Chondrocyte (in vitro differentiated cells): ENCODE results near the gene MCM3. TPM values are rescaled to one million over a fixed set of nuclear protein-coding genes. Genes with fewer than 3 reads are reported as not detected.

Experiments used
- DNase-seq: peaks from one replicate; pipeline ENCODE4 v3.0.0; 2021; ENCODE audit warnings: mixed read lengths, low spot score
- H3K27ac Mint-ChIP-seq: one replicate; pipeline ENCODE4 v1.8.0; 2021; ENCODE audit warnings: mild to moderate bottlenecking, moderate library complexity, mixed read lengths; ENCODE audit not compliant: unreplicated experiment
- H3K27me3 Mint-ChIP-seq: 2 replicates; pipeline ENCODE4 v1.8.0; 2021; ENCODE audit warnings: low read depth, mixed read lengths
- H3K36me3 Mint-ChIP-seq: 2 replicates; pipeline ENCODE4 v1.8.0; 2021; ENCODE audit warnings: low read depth, mixed read lengths
- H3K4me1 Mint-ChIP-seq: 2 replicates; pipeline ENCODE4 v1.8.0; 2021; ENCODE audit warnings: low read depth, mild to moderate bottlenecking, mixed read lengths
- H3K4me3 Mint-ChIP-seq: one replicate; pipeline ENCODE4 v1.8.0; 2021; ENCODE audit warnings: mild to moderate bottlenecking, moderate library complexity, mixed read lengths; ENCODE audit not compliant: unreplicated experiment
- H3K9me3 Mint-ChIP-seq: 2 replicates; pipeline ENCODE4 v1.8.0; 2021; ENCODE audit warnings: low read depth, mixed read lengths
- total RNA-seq: library from RNA; stranded (reverse); gene quantifications from 3 replicates; pipeline ENCODE4 v1.2.1, GENCODE V29; 2021
- TF ChIP-seq, protein P1 (sequence below): fragments of 200-600 bp; sonication (generic); IDR thresholded peaks from 2 replicates; pipeline ENCODE4 v1.5.0; 2021; ENCODE audit warnings: antibody characterized with exemption, mild to moderate bottlenecking, moderate library complexity

MCM3 gene
- total RNA-seq, 1 donor from 2014 or later, result 23.0 TPM

- no peak overlapping the region for H3K4me3 Mint-ChIP-seq
- TF ChIP-seq, protein P1, sequence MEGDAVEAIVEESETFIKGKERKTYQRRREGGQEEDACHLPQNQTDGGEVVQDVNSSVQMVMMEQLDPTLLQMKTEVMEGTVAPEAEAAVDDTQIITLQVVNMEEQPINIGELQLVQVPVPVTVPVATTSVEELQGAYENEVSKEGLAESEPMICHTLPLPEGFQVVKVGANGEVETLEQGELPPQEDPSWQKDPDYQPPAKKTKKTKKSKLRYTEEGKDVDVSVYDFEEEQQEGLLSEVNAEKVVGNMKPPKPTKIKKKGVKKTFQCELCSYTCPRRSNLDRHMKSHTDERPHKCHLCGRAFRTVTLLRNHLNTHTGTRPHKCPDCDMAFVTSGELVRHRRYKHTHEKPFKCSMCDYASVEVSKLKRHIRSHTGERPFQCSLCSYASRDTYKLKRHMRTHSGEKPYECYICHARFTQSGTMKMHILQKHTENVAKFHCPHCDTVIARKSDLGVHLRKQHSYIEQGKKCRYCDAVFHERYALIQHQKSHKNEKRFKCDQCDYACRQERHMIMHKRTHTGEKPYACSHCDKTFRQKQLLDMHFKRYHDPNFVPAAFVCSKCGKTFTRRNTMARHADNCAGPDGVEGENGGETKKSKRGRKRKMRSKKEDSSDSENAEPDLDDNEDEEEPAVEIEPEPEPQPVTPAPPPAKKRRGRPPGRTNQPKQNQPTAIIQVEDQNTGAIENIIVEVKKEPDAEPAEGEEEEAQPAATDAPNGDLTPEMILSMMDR, result no peak
- no peaks in the 10 kb centered on the region for H3K27me3 Mint-ChIP-seq
- no peak for DNase-seq
- H3K36me3 Mint-ChIP-seq, result no peaks in the 10 kb centered on the region
- H3K9me3 Mint-ChIP-seq, result no peaks in the 10 kb centered on the region
- H3K27ac Mint-ChIP-seq, result no peak overlapping the region
- H3K4me1 Mint-ChIP-seq, result peaks cover 2% of the 10 kb centered on the region
Observed at GRCh38 chr6:52328729-52329128, 44.2 kb upstream of the MCM3 start.

- Mint-ChIP-seq H3K27ac (no peak overlapping the region), H3K4me3 (no peak overlapping the region)
Observed at GRCh38 chr6:52328303-52328662, 43.7 kb upstream of the MCM3 start.

GRCh38 chr6:52326540-52327364 lies 42.2 kb upstream of the MCM3 start:
- no peaks in the 10 kb centered on the region for H3K36me3 Mint-ChIP-seq
- no peaks in the 10 kb centered on the region for H3K9me3 Mint-ChIP-seq
- no peaks in the 10 kb centered on the region for H3K4me1 Mint-ChIP-seq
- TF ChIP-seq, protein P1, result no peak
- no peaks in the 10 kb centered on the region for H3K27me3 Mint-ChIP-seq
- H3K4me3 Mint-ChIP-seq, result no peak overlapping the region
- no peak for DNase-seq
- H3K27ac Mint-ChIP-seq, result no peak overlapping the region

More at GRCh38 chr6:52328303-52328662, 43.7 kb upstream of the MCM3 start:
- no peaks in the 10 kb centered on the region for H3K27me3 Mint-ChIP-seq
- H3K9me3 Mint-ChIP-seq, result no peaks in the 10 kb centered on the region
- no peak for DNase-seq
- TF ChIP-seq, protein P1, result no peak
- no peaks in the 10 kb centered on the region for H3K4me1 Mint-ChIP-seq
- no peaks in the 10 kb centered on the region for H3K36me3 Mint-ChIP-seq

GRCh38 chr6:52325695-52326471 lies 41.3 kb upstream of the MCM3 start:
- Mint-ChIP-seq H3K9me3 (no peaks in the 10 kb centered on the region), H3K27me3 (no peaks in the 10 kb centered on the region), H3K4me3 (no peak overlapping the region), H3K4me1 (no peaks in the 10 kb centered on the region), H3K27ac (no peak overlapping the region), H3K36me3 (no peaks in the 10 kb centered on the region)
- no peak for DNase-seq
- TF ChIP-seq, protein P1, result no peak

DNA sequence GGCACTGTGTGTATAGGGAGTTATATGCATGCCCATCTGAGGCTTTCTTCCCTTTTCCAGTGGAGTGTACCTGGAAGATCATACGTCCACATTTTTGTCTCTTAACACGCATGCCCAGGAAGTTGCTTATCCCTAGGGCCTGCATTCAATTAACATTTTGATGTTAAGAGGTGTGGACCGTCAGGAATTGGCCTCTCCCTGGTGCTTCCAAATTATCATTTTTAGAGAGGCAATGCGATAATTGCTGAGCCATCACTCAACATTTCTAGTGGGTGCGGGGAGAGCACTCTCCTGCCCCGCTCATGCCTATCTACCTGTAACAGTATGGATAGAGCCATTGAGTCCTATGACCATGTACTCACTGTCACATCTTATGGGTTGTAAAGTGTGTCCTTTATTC lies 39.6 kb upstream of the MCM3 start:
- Mint-ChIP-seq H3K9me3 (no peaks in the 10 kb centered on the region), H3K4me1 (no peaks in the 10 kb centered on the region), H3K27ac (no peak overlapping the region), H3K4me3 (no peak overlapping the region), H3K36me3 (no peaks in the 10 kb centered on the region), H3K27me3 (no peaks in the 10 kb centered on the region)
- TF ChIP-seq, protein P1, result no peak
- DNase-seq, result no peak
